HCT116 (cell line): ENCODE results near the gene C19orf85. TPM values are rescaled to one million over a fixed set of nuclear protein-coding genes. Genes with fewer than 3 reads are reported as not detected.

ENCODE experiments used
- ATAC-seq: fragments of 200-7000 bp; cut with Tn5 transposase; 2 replicates; pipeline ENCODE4 v1.9.1; 2020; ENCODE audit warnings: mild to moderate bottlenecking, moderate library complexity
- BruUV-seq: library from RNA; stranded (reverse); fragments of 400-500 nt; replicated peaks from 2 replicates; lab custom pipeline; 2021; lab: Mats Ljungman, UMichigan
- CTCF ChIA-PET: fragments of 300-600 bp; sonication (Branson Sonifier 250); formaldehyde crosslinking; loops from one replicate; lab custom pipeline; 2021; ENCODE audit warnings: antibody characterized with exemption; lab: Charles Lee
- POLR2A ChIA-PET: fragments of 300-600, 350-600 bp; sonication (Branson Sonifier 250); formaldehyde crosslinking; loops from one replicate; lab custom pipeline; 2021; ENCODE audit warnings: antibody characterized with exemption; lab: Charles Lee
- RAD21 ChIA-PET, 2 experiments: fragments of 300-600 bp; sonication (Branson Sonifier 250); formaldehyde crosslinking; loops; one replicate each; lab custom pipeline; 2023; ENCODE audit warnings: low total read pairs in 2 of 2; ENCODE audit not compliant: uncharacterized antibody in 2 of 2, unreplicated experiment in 2 of 2, low non-redundant PET in 1 of 2; lab: Charles Lee
- DNase-seq: peaks from one replicate; pipeline ENCODE4 v3.0.0-alpha.2; 2010; ENCODE audit warnings: low read depth, low spot score
- H2AFZ ChIP-seq: fragments of 200-600 bp; shearing (Covaris generic), sonication (generic); 2 replicates; pipeline ENCODE4 v1.6.1; 2017; ENCODE audit warnings: low read depth, mixed run types, mixed read lengths, antibody characterized with exemption, low read length; ENCODE audit not compliant: poor library complexity, severe bottlenecking
- H3K27ac ChIP-seq: 2 replicates; pipeline ENCODE4 v1.5.1; 2012; ENCODE audit warnings: low read depth, low read length
- H3K27me3 ChIP-seq: fragments of 200-600 bp; sonication (generic); 2 replicates; pipeline ENCODE4 v1.6.1; 2016; ENCODE audit warnings: mixed run types, low read length, mixed read lengths; ENCODE audit not compliant: insufficient read depth
- H3K36me3 ChIP-seq, 2 experiments: fragments of 200-500 bp in 1 of 2; fragments of 200-600 bp in 1 of 2; sonication (Bioruptor generic) in 1 of 2; sonication (generic) in 1 of 2; 2 replicates each; pipeline versions ENCODE4 v1.5.1 to v1.6.1; 2014 to 2016; ENCODE audit warnings: low read length in 2 of 2, inconsistent platforms in 1 of 2, mixed read lengths in 1 of 2, mixed run types in 1 of 2; ENCODE audit not compliant: insufficient read depth in 2 of 2, control insufficient read depth in 1 of 2
- H3K4me1 ChIP-seq, 2 experiments: fragments of 200-600 bp in 1 of 2; sonication (generic) in 1 of 2; 2 replicates each; pipeline versions ENCODE4 v1.5.1 to v1.6.1; 2012 to 2017; ENCODE audit warnings: low read length in 2 of 2, inconsistent platforms in 1 of 2, mild to moderate bottlenecking in 1 of 2, mixed read lengths in 1 of 2, mixed run types in 1 of 2, moderate library complexity in 1 of 2; ENCODE audit not compliant: insufficient read depth in 2 of 2, control insufficient read depth in 1 of 2
- H3K4me2 ChIP-seq: fragments of 200-600 bp; sonication (generic); 2 replicates; pipeline ENCODE4 v1.6.1; 2017; ENCODE audit warnings: mixed run types, low read length, mixed read lengths
- H3K4me3 ChIP-seq, 2 experiments: fragments of 200-600 bp in 1 of 2; sonication (generic) in 1 of 2; replicated peaks in 1 of 2; 2 replicates each; pipeline ENCODE4 v1.5.1; 2011 to 2016; ENCODE audit warnings: low read length in 2 of 2, control low read depth in 1 of 2, low read depth in 1 of 2, mild to moderate bottlenecking in 1 of 2, mixed read lengths in 1 of 2, mixed run types in 1 of 2
- H3K79me2 ChIP-seq: fragments of 200-600 bp; sonication (generic); 2 replicates; pipeline ENCODE4 v1.6.1; 2017; ENCODE audit warnings: mild to moderate bottlenecking, mixed run types, low read length, moderate library complexity, mixed read lengths; ENCODE audit not compliant: insufficient read depth
- H3K9ac ChIP-seq: fragments of 200-600 bp; sonication (generic); 2 replicates; pipeline ENCODE4 v1.6.1; 2016; ENCODE audit warnings: low read length, mixed read lengths
- H3K9me2 ChIP-seq: fragments of 200-600 bp; sonication (generic), shearing (Covaris generic); 2 replicates; pipeline ENCODE4 v1.6.1; 2017; ENCODE audit warnings: mixed run types, mild to moderate bottlenecking, moderate library complexity; ENCODE audit not compliant: insufficient read depth
- H3K9me3 ChIP-seq, 2 experiments: fragments of 200-500 bp in 1 of 2; fragments of 200-600 bp in 1 of 2; sonication (Bioruptor generic) in 1 of 2; sonication (generic) in 1 of 2; 2 replicates each; pipeline ENCODE4 v1.6.1; 2014 to 2017; ENCODE audit warnings: low read length in 2 of 2, mixed read lengths in 2 of 2, inconsistent platforms in 1 of 2, low read depth in 1 of 2, mild to moderate bottlenecking in 1 of 2, mixed run types in 1 of 2, moderate library complexity in 1 of 2; ENCODE audit not compliant: control insufficient read depth in 1 of 2, insufficient read depth in 1 of 2
- H4K20me1 ChIP-seq: fragments of 200-600 bp; sonication (generic), shearing (Covaris generic); 2 replicates; pipeline ENCODE4 v1.6.1; 2017; ENCODE audit warnings: mixed run types, mild to moderate bottlenecking, moderate library complexity; ENCODE audit not compliant: insufficient read depth
- CBX3 ChIP-seq: IDR thresholded peaks from 2 replicates; pipeline ENCODE4 v1.6.1; 2012; ENCODE audit warnings: low read depth
- EGR1 ChIP-seq: IDR thresholded peaks from 2 replicates; pipeline ENCODE4 v1.6.1; 2012; ENCODE audit warnings: low read depth
- ELF1 ChIP-seq: IDR thresholded peaks from 2 replicates; pipeline ENCODE4 v1.6.1; 2012; ENCODE audit warnings: low read depth, borderline replicate concordance
- EZH2 ChIP-seq: fragments of 200-600 bp; sonication (generic); IDR thresholded peaks from 2 replicates; pipeline ENCODE4 v1.6.1; 2017; ENCODE audit warnings: antibody characterized with exemption, mixed run types
- POLR2A ChIP-seq: IDR thresholded peaks from 2 replicates; pipeline ENCODE4 v1.7.0; 2011; ENCODE audit warnings: borderline replicate concordance; ENCODE audit not compliant: insufficient read depth, insufficient read length; ENCODE audit errors: extremely low read depth
- RAD21 ChIP-seq: IDR thresholded peaks from 2 replicates; pipeline ENCODE4 v1.6.1; 2012; ENCODE audit warnings: low read depth, mild to moderate bottlenecking
- SP1 ChIP-seq: IDR thresholded peaks from 2 replicates; pipeline ENCODE4 v1.6.1; 2012; ENCODE audit warnings: low read depth
- SRF ChIP-seq: IDR thresholded peaks from 2 replicates; pipeline ENCODE4 v1.6.1; 2012; ENCODE audit warnings: low read depth
- YY1 ChIP-seq: IDR thresholded peaks from 2 replicates; pipeline ENCODE4 v1.6.1; 2011; ENCODE audit warnings: low read length, low read depth, moderate library complexity, mild to moderate bottlenecking; ENCODE audit not compliant: insufficient replicate concordance; ENCODE audit errors: extremely low read depth
- ZNF274 ChIP-seq: fragments of 200-500 bp; sonication (Bioruptor generic); IDR thresholded peaks from 2 replicates; pipeline ENCODE4 v1.6.1; 2014; ENCODE audit warnings: mild to moderate bottlenecking, low read depth, low read length, inconsistent platforms
- intact Hi-C: fragments of 100-400 bp; cut with micrococcal nuclease; formaldehyde crosslinking; loops from 2 replicates; pipeline ENCODE4 v1.10.0; 2022
- total RNA-seq: library from RNA; stranded (reverse); gene quantifications from one replicate; pipeline ENCODE4 v1.2.1, GENCODE V29; 2021; ENCODE audit not compliant: unreplicated experiment
- TF ChIP-seq, protein P1 (sequence below): IDR thresholded peaks from 2 replicates; pipeline ENCODE4 v1.6.1; 2011; ENCODE audit warnings: mild to moderate bottlenecking, low read length, moderate library complexity; ENCODE audit not compliant: insufficient replicate concordance; ENCODE audit errors: extremely low read depth
- TF ChIP-seq, protein P2 (sequence below): IDR thresholded peaks from 2 replicates; pipeline ENCODE4 v1.6.1; 2012
- TF ChIP-seq, protein P3 (sequence below): IDR thresholded peaks from 2 replicates; pipeline ENCODE4 v1.6.1; 2012

Gene C19orf85
- total RNA-seq, 1 experiment from 2014 or later: 0.34 TPM

DNA sequence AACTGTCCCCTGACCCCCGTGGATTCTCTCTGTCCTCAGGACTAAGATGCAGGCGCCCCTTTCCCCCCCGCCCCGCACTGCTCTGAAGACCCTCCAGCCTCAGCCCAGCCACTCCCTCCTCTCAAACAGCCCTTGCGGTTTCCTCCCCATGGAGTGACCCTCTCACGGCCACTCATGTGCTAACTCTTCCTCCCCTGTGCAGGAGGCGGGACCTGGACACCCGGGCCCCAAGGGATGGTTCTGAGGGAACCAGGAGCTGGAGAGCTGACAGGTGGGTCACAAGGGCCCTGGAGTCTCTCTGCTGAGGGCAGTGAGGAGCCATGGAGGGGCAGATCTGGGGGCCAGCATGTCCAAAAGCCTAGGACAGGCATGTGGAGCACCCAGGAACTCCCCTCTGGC, 5.0 kb downstream of the C19orf85 start:
- Histone ChIP-seq H2AFZ (no peak overlapping the region), H3K27me3 (no peaks in the 10 kb centered on the region), H3K9ac (no peak overlapping the region), H4K20me1 (no peaks in the 10 kb centered on the region), H3K4me3 (no peak overlapping the region), H3K79me2 (peaks cover 12% of the 10 kb centered on the region; the same call in 1 of the 2 replicates), H3K27ac (no peak overlapping the region), H3K4me1 (peaks cover 9 to 20% of the 10 kb centered on the region in 2 experiments), H3K9me2 (no peaks in the 10 kb centered on the region), H3K36me3 (no peaks in the 10 kb centered on the region; a peak in 1 of 4 replicates), H3K4me2 (no peak overlapping the region), H3K9me3 (no peaks in the 10 kb centered on the region)
- intact Hi-C loops: no loop called here
- CTCF ChIA-PET: no interaction called here
- no peak for TF ChIP-seq ELF1
- TF ChIP-seq, protein P1, sequence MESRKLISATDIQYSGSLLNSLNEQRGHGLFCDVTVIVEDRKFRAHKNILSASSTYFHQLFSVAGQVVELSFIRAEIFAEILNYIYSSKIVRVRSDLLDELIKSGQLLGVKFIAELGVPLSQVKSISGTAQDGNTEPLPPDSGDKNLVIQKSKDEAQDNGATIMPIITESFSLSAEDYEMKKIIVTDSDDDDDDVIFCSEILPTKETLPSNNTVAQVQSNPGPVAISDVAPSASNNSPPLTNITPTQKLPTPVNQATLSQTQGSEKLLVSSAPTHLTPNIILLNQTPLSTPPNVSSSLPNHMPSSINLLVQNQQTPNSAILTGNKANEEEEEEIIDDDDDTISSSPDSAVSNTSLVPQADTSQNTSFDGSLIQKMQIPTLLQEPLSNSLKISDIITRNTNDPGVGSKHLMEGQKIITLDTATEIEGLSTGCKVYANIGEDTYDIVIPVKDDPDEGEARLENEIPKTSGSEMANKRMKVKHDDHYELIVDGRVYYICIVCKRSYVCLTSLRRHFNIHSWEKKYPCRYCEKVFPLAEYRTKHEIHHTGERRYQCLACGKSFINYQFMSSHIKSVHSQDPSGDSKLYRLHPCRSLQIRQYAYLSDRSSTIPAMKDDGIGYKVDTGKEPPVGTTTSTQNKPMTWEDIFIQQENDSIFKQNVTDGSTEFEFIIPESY: no peak
- no peak for TF ChIP-seq SRF
- no peak for TF ChIP-seq EZH2
- TF ChIP-seq POLR2A: no peak
- DNase-seq (no peak), ATAC-seq (no peak)
- RAD21 ChIA-PET: no interaction called here
- POLR2A ChIA-PET: no interaction called here
- no TSS peak for BruUV-seq

DNA sequence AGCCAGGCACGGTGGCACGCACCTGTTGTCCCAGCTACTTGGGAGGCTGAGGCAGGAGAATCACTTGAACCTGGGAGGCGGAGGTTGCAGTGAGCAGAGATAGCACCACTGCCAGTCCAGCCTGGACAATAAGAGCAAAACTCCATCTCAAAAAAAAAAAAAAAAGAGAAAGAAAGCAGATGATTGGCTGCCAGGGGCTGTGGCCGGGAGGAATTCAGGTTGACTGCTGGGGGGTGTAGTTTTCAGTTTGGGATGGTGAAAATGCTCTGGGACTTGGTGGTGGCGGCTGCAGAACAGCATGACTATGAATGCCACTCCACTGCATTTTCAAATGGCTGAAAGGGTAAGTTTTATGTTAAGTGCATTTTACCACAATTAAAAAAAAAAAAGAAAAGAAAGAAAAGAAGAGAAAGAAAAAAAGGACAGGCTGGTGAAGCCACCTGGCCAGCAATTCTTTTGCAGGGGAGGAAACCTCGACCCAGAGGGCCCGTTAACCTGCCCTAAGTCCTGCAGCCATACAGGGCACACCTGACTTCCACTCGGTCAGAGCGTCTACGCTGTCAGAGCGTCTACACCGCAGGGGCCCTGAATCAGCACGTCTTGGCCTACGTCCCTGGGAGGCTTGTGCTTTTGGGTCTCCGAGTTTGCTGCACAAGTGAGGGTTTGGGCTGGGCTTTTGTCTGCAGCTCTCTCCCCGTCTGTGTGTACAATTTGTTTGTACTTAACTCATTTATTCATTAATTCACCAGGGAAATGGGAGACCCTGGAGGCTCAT, 6.7 kb downstream of the C19orf85 start:
- Histone ChIP-seq H3K9ac (no peak overlapping the region), H3K79me2 (peaks cover 12% of the 10 kb centered on the region; the same call in 1 of the 2 replicates), H3K9me3 (no peaks in the 10 kb centered on the region), H3K4me2 (no peak overlapping the region), H4K20me1 (no peaks in the 10 kb centered on the region), H3K27me3 (no peaks in the 10 kb centered on the region), H3K9me2 (no peaks in the 10 kb centered on the region), H3K4me3 (no peak overlapping the region), H3K27ac (no peak overlapping the region), H2AFZ (no peak overlapping the region), H3K36me3 (no peaks in the 10 kb centered on the region; a peak in 1 of 4 replicates), H3K4me1 (peaks cover 9 to 25% of the 10 kb centered on the region in 2 experiments)
- TF ChIP-seq, protein P2, sequence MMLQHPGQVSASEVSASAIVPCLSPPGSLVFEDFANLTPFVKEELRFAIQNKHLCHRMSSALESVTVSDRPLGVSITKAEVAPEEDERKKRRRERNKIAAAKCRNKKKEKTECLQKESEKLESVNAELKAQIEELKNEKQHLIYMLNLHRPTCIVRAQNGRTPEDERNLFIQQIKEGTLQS: no peak
- no peak for TF ChIP-seq POLR2A
- no peak for TF ChIP-seq SP1
- no peak for TF ChIP-seq CBX3
- TF ChIP-seq EZH2: no peak
- TF ChIP-seq RAD21: no peak
- no peak for TF ChIP-seq YY1
- no peak for TF ChIP-seq EGR1
- TF ChIP-seq ZNF274: no peak
- TF ChIP-seq, protein P3, sequence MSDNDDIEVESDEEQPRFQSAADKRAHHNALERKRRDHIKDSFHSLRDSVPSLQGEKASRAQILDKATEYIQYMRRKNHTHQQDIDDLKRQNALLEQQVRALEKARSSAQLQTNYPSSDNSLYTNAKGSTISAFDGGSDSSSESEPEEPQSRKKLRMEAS: no peak
- no TSS peak for BruUV-seq
- ChIA-PET CTCF (no interaction called here), RAD21 (no interaction called here), POLR2A (no interaction called here)
- ATAC-seq: no peak
- intact Hi-C loops: no loop called here
- no peak for DNase-seq
